Measurements from ENCODE around the gene BMPR1A. TPM values are rescaled to one million over a fixed set of nuclear protein-coding genes. Genes with fewer than 3 reads are reported as not detected.

Gene BMPR1A
- total RNA-seq, 2 experiments from 2014 or later: 0.47 to 1.1 TPM

DNA sequence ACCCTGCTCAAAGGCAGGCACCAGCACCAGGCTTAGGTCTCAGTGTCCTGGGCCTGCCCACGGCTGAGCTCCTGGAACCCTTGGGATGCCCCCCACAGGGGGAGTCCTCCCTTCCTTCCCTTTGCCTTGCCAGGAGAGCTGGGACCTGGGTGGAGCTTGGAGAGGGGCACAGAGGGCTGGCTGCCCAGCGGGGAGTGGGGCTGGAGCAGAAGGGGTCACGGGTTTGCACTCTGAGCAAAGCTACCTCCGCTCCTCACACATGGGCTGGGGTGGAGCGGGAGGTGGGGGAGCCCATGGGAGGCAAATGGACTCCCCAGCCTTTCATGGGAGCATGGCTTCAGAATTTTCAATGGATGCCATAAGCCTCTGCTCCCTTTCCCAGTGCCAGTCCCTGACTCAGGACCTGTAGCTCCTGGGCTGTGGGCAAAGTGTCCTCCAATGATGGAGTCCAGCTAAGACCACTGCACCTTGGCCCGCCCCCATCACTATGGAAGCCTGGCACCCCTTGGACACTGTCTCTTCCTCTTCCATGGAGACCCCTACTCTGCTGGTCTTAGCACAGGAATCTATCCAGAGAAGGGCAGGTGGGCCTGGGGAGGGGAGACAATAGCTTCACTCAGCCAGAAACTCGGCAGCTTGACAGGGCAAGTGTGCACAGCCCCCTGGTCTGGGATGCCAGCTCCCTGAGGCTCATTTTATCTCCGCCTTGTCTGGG is 48.2 kb upstream of the BMPR1A start:
- no peak for DNase-seq (ENCODE audit: low spot score)
- no peaks in the 10 kb centered on the region for H4K20me1 ChIP-seq (ENCODE audit: insufficient read depth, low read length)
- H3K4me1 ChIP-seq (ENCODE audit: insufficient read depth, low read length, poor library complexity, severe bottlenecking): peaks cover 14% of the 10 kb centered on the region
- intact Hi-C loops (cut with micrococcal nuclease; ENCODE audit: unreplicated experiment): no loop called here
- no peaks in the 10 kb centered on the region for H3K9me2 ChIP-seq (ENCODE audit: insufficient read depth, low read length)
- H3K4me3 ChIP-seq (ENCODE audit: low read depth, low read length, poor library complexity, severe bottlenecking): no peak overlapping the region
- ChIA-PET POLR2A (interaction anchor here (0.5 kb wide), 1 partner anchor 33 kb away, joined by 3 read pairs; no protein-coding TSS in a partner anchor), CTCF (ENCODE audit: unreplicated experiment) (no interaction called here)
- H3K36me3 ChIP-seq (ENCODE audit: insufficient read depth, low read length): no peaks in the 10 kb centered on the region
- H3K9me3 ChIP-seq (ENCODE audit: low read length): no peaks in the 10 kb centered on the region
- H3K79me2 ChIP-seq (ENCODE audit: insufficient read depth, low read depth, low read length): no peaks in the 10 kb centered on the region
- TF ChIP-seq EZH2phosphoT487 (IDR thresholded peaks at IDR 0.05; ENCODE audit: borderline replicate concordance, low read depth, low read length) (no peak), CTCF (conservative IDR thresholded peaks at IDR 0.05; ENCODE audit: low read length) (no peak)
- no peak overlapping the region for H3K27ac ChIP-seq (ENCODE audit: low read depth, low read length, poor library complexity, severe bottlenecking)
- no TSS peak for BruUV-seq (replicated peaks)
- H3K4me2 ChIP-seq (ENCODE audit: low read length): no peak overlapping the region
- H2AFZ ChIP-seq (ENCODE audit: low read length): no peak overlapping the region

DNA sequence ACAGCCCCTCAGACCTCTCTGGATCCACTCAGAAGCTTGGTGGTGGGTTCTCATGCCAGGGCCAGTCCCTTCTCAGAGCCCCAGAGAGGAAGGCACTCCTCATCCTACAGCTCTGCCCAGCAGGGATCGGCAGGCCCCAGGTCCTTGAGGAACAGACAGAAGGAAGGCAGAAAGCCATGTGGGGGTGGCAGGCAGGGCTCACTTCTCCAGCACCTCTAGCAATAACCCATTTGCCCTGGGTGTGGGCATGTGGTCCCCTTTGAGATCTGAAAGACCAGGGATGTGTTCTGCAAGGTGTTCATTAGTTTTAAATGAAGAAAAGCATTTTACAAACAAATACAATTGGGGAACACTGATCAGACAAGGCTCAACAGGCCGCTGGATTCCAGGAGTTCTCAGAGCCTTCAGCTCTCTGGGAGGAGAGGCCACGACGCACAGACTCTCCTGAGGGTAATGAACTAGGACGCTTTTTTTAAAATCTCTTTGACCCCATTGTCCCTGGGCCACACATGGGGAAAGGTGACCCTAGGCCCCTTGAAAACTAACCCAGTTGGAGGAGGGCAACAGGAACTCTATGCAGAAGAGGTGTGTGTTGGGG is 47.5 kb upstream of the BMPR1A start:
- H3K9me2 ChIP-seq (ENCODE audit: insufficient read depth, low read length): no peaks in the 10 kb centered on the region
- H2AFZ ChIP-seq (ENCODE audit: low read length): no peak overlapping the region
- H3K36me3 ChIP-seq (ENCODE audit: insufficient read depth, low read length): no peaks in the 10 kb centered on the region
- ChIA-PET CTCF (ENCODE audit: unreplicated experiment) (no interaction called here), POLR2A (no interaction called here)
- no peaks in the 10 kb centered on the region for H3K79me2 ChIP-seq (ENCODE audit: insufficient read depth, low read depth, low read length)
- no peaks in the 10 kb centered on the region for H3K9me3 ChIP-seq (ENCODE audit: low read length)
- H3K4me1 ChIP-seq (ENCODE audit: insufficient read depth, low read length, poor library complexity, severe bottlenecking): peaks cover 14% of the 10 kb centered on the region
- intact Hi-C loops (cut with micrococcal nuclease; ENCODE audit: unreplicated experiment): no loop called here
- BruUV-seq (replicated peaks): no TSS peak
- no peak overlapping the region for H3K27ac ChIP-seq (ENCODE audit: low read depth, low read length, poor library complexity, severe bottlenecking)
- no peaks in the 10 kb centered on the region for H4K20me1 ChIP-seq (ENCODE audit: insufficient read depth, low read length)
- TF ChIP-seq CTCF (conservative IDR thresholded peaks at IDR 0.05; ENCODE audit: low read length): no peak
- no peak for TF ChIP-seq EZH2phosphoT487 (IDR thresholded peaks at IDR 0.05; ENCODE audit: borderline replicate concordance, low read depth, low read length)
- no peak overlapping the region for H3K4me3 ChIP-seq (ENCODE audit: low read depth, low read length, poor library complexity, severe bottlenecking)
- DNase-seq (ENCODE audit: low spot score): no peak
- no peak overlapping the region for H3K4me2 ChIP-seq (ENCODE audit: low read length)

Data from OCI-LY7 (cell line).